ENCODE measurements around the gene SPPL2B. TPM values are rescaled to one million over a fixed set of nuclear protein-coding genes. Genes with fewer than 3 reads are reported as not detected.

SPPL2B gene
- polyA plus RNA-seq, 1 of the 3 experiments (the other 2 are of a cell fraction): 58.1 TPM

- H3K4me2 ChIP-seq: no peak overlapping the region
- WGBS (ENCODE audit: low lambda C conversion rate): 84% methylated on average over 8 of the region's 12 CpGs
Measured at GRCh38 chr19:2320049-2320448, 8.4 kb upstream of the SPPL2B start.

More at GRCh38 chr19:2320049-2320448, 8.4 kb upstream of the SPPL2B start:
- Histone ChIP-seq H3K27ac (ENCODE audit: low read depth in 2 of 2, low read length in 1 of 2) (no peak overlapping the region), H3K9me3 (no peaks in the 10 kb centered on the region), H3K9me2 (no peaks in the 10 kb centered on the region), H3F3A (replicated peaks; ENCODE audit: insufficient read depth) (peaks cover 7% of the 10 kb centered on the region), H2AFZ (ENCODE audit: low read depth) (no peak overlapping the region), H3K9ac (no peak overlapping the region), H3K36me3 (replicated peaks in 1 of 2; ENCODE audit: control insufficient read depth in 1 of 2, insufficient read depth in 2 of 2, low read length in 1 of 2) (peaks cover 0 to 19% of the 10 kb centered on the region in 2 experiments), H3K4me3 (ENCODE audit: low read depth in 2 of 2, low read length in 1 of 2) (no peak overlapping the region), H3K27me3 (ENCODE audit: insufficient read depth) (no peaks in the 10 kb centered on the region), H4K20me1 (ENCODE audit: insufficient read depth) (no peaks in the 10 kb centered on the region), H3K79me2 (ENCODE audit: insufficient read depth) (no peaks in the 10 kb centered on the region), H3K4me1 (ENCODE audit: control insufficient read depth in 1 of 2, insufficient read depth in 2 of 2, low read depth in 1 of 2, low read length in 1 of 2) (peaks cover 0 to 2% of the 10 kb centered on the region in 2 experiments; a peak in 1 of 4 replicates)
- TF ChIP-seq MAX (IDR thresholded peaks at IDR 0.05; ENCODE audit: low read depth) (no peak), NRF1 (IDR thresholded peaks at IDR 0.05; ENCODE audit: low read depth, low read length) (no peak), REST (IDR thresholded peaks at IDR 0.05; ENCODE audit: low read depth, low read length) (no peak), MEF2A (IDR thresholded peaks at IDR 0.05; ENCODE audit: borderline replicate concordance, low read depth) (no peak), POLR2AphosphoS5 (IDR thresholded peaks at IDR 0.05; ENCODE audit: low read depth, low read length) (no peak), JUND (IDR thresholded peaks at IDR 0.05) (no peak), ZBTB33 (IDR thresholded peaks at IDR 0.05; ENCODE audit: borderline replicate concordance, low read depth) (no peak), RCOR1 (IDR thresholded peaks at IDR 0.05; ENCODE audit: low read length) (no peak), RFX5 (IDR thresholded peaks at IDR 0.05; ENCODE audit: low read length) (no peak), EP300 (IDR thresholded peaks at IDR 0.05; ENCODE audit: borderline replicate concordance in 1 of 2, low read depth in 1 of 2, low read length in 1 of 2) (no peak)
- CTCF ChIA-PET: no interaction called here
- DNase-seq: no peak
- POLR2A ChIA-PET: no interaction called here
